GM18858 (cell line): ENCODE data around the gene CDC14A.
A peak's percentile ranks its signal among the peaks of the same experiment; 100 is the strongest.
"Not testable (repeated sequence)": the region's sequence is repeated elsewhere in the genome, so short reads cannot be mapped to it uniquely, and the experiment has no call there.

Experiments
- ATAC-seq: cut with Tn5 transposase; IDR thresholded peaks from one replicate; pipeline ENCODE4 v1.9.1; 2021; ENCODE audit not compliant: unreplicated experiment

Gene CDC14A

GRCh38 chr1:100352267-100353070 lies at the start of gene CDC14A:
TSS of gene CDC14A (plus strand) at chr1:100352506. CDS start at chr1:100352955, 449 bp downstream.
- ATAC-seq, result peak; percentile 45

- no peak for ATAC-seq
Observed at GRCh38 chr1:100302739-100303138, 49.6 kb upstream of the CDC14A start.

GRCh38 chr1:100304227-100304626 lies 48.1 kb upstream of the CDC14A start:
- no peak for ATAC-seq

GRCh38 chr1:100304921-100305320 lies 47.4 kb upstream of the CDC14A start:
- ATAC-seq, result no peak

GRCh38 chr1:100305954-100306353 lies 46.4 kb upstream of the CDC14A start:
- ATAC-seq, result no peak

- ATAC-seq, result no peak
Observed at GRCh38 chr1:100306735-100307313, 45.5 kb upstream of the CDC14A start.

GRCh38 chr1:100308777-100309176 lies 43.5 kb upstream of the CDC14A start:
- ATAC-seq, result peak; percentile 68

GRCh38 chr1:100309863-100310262 lies 42.4 kb upstream of the CDC14A start:
- no peak for ATAC-seq

GRCh38 chr1:100313382-100313781 lies 38.9 kb upstream of the CDC14A start:
- ATAC-seq, result no peak

- no peak for ATAC-seq
Observed at GRCh38 chr1:100316622-100317021, 35.7 kb upstream of the CDC14A start.

- no peak for ATAC-seq
Observed at GRCh38 chr1:100320311-100321099, 31.8 kb upstream of the CDC14A start.

GRCh38 chr1:100321100-100321493 lies 31.2 kb upstream of the CDC14A start:
- no peak for ATAC-seq

GRCh38 chr1:100321506-100321905 lies 30.8 kb upstream of the CDC14A start:
- ATAC-seq, result no peak

GRCh38 chr1:100322436-100323211 lies 29.7 kb upstream of the CDC14A start:
- no peak for ATAC-seq

- no peak for ATAC-seq
Observed at GRCh38 chr1:100323419-100324106, 28.7 kb upstream of the CDC14A start.

- ATAC-seq, result no peak
Observed at GRCh38 chr1:100325415-100326324, 26.6 kb upstream of the CDC14A start.

- not testable (repeated sequence) for ATAC-seq
Observed at GRCh38 chr1:100326325-100326670, 26.0 kb upstream of the CDC14A start.

- ATAC-seq, result no peak
Observed at GRCh38 chr1:100328133-100328532, 24.2 kb upstream of the CDC14A start.

- not testable (repeated sequence) for ATAC-seq
Observed at GRCh38 chr1:100331146-100331545, 21.2 kb upstream of the CDC14A start.
